GM12892 (cell line): ENCODE results near the gene NDUFV3.
"Not testable (repeated sequence)": the region's sequence is repeated elsewhere in the genome, so short reads cannot be mapped to it uniquely, and the experiment has no call there.

Experiments
- DNase-seq: peaks from one replicate; pipeline ENCODE4 v3.0.0; 2011; ENCODE audit not compliant: insufficient read length
- FAIRE-seq: peaks from 2 replicates; lab custom pipeline; 2011; peaks lifted over from hg19 to GRCh38; lab: Jason Lieb, UNC
- POLR2A ChIP-seq: IDR thresholded peaks from 2 replicates; pipeline ENCODE4 v1.6.1; 2011; ENCODE audit warnings: low read depth, low read length, control low read depth
- POLR2AphosphoS5 ChIP-seq: IDR thresholded peaks from 2 replicates; pipeline ENCODE4 v1.6.1; 2011; ENCODE audit warnings: low read depth, low read length, control low read depth
- TAF1 ChIP-seq: IDR thresholded peaks from 2 replicates; pipeline ENCODE4 v1.6.1; 2011; ENCODE audit warnings: low read depth, mild to moderate bottlenecking, control low read depth, low read length, borderline replicate concordance

The NDUFV3 gene

DNA sequence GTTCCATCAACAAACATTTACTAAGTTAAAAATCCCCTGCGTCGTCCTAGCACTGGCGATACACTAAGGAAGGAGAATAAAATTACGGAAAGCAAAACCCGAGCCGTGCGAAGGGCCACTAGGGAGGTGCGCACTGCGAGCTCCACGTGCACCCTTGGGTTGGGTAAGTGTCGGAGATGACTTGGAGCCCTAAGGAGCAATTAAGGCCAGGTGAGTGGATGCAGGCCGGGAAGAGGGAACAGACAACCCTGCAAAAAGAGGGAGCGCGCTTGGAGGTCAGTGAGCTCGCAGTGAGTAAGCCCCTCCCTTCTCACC is 14.5 kb upstream of the NDUFV3 start:
- no peak for FAIRE-seq
- no peak for DNase-seq
- no peak for TF ChIP-seq TAF1
- TF ChIP-seq POLR2AphosphoS5 = peak; percentile 36

DNA sequence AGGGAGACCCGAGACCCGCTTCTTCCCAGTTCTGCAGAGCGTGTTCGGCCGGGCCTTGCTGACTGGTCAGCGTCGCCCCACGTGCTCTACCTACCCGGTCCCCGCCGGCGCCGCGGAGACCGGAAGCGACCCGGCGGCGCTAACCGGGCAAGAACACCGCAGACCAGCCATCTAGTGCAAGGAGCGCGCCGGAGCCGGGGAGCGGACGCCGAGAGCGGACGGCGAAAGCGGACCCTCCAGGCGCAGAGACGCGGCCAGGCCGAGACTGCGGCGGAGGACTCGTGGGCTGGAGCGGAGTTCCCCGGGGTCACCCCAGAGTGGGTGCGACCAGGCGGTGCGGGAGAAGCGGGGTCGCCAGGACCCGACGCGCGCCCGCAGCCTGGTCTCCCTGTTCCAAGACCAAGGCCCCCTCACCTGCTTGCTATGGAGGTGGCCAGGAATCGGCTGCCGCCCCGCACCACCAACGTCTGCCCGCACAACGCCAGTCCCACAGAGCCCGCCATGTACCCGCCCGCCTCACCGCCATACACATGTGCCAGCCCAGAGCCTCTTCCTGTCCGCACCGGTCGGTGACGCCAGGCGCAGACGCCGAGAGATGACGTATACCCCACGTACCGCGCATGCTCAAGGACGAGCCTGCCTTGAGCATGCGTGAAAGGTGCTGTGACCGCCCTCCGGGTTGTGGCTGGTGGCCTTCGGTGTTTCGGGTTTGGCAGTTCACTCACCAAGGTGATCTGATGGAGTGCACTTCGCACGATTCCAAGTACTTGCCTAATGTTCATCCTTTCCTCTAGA is 13.9 kb upstream of the NDUFV3 start, which contains the start of gene WDR4:
WDR4 (minus strand) TSS at position 547 of the 795 bp plus-strand sequence; CDS start at position 503, 44 bp downstream.
- DNase-seq = peak; percentile 98
- TF ChIP-seq TAF1 (peak; percentile 99), POLR2A (peak; percentile 97; the same call in 1 of the 2 replicates), POLR2AphosphoS5 (peak; percentile 99)
- peak; percentile 99 for FAIRE-seq

DNA sequence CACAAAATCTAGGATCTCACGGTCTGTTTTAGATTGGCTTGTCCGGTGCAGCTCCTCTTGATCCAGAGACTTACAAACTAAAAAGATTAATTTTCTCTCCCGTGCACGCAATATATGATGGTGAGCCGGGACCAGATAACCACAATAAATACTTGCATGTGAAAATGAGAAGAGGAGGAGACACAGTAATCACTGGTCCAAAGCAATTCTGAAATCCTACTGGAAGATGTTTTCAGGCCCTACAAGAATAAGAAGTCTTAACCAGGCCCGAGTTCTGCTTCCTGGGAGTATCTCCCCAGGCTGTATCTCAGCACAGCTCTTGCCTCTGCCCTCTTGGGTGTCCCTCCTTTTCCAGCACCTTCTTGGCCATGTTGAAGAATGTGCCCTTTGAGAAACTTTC is 12.8 kb upstream of the NDUFV3 start:
- no peak for DNase-seq
- TF ChIP-seq TAF1 (no peak), POLR2AphosphoS5 (no peak), POLR2A (no peak)
- FAIRE-seq = no peak

DNA sequence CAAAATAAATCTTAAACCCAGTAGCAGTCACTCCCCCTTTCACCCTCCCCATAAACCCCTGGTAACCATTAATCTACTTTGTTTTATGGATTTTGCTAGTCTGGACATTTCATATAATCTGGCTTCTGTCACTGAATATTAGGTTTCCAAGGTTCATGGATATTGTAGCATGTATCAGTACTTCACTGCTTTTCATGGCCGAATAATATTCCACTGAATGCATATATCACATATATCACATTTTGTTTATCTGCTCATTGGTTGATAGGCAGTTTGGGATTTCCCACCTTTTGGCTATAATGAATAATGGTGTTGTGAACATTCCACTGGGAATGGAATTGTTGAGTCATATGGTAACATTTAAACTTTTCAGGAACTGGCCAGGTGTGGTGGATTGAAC is 9.2 kb upstream of the NDUFV3 start:
- FAIRE-seq = no peak
- TF ChIP-seq TAF1 = no peak
- TF ChIP-seq POLR2AphosphoS5 = no peak
- TF ChIP-seq POLR2A = no peak
- DNase-seq = no peak

DNA sequence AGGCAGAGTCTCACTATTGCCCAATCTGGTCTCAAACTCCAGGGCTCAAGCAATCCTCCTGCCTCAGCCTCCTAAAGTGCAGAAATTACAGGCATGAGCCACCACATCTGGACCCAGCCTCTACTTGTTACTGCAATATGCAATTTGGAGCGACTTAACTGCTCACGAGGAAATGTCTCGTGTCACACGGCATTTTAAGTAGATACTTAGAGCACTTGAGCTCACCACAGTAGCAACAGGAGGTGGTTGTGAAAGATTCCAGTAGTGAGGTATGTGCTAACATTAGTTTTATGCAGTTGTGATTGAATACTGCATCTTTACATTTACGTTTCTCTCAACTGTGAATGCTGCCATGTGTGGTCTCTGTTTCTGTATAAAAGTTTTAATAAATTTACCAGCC is 5.8 kb upstream of the NDUFV3 start:
- no peak for TF ChIP-seq TAF1
- TF ChIP-seq POLR2A = no peak
- TF ChIP-seq POLR2AphosphoS5 = no peak
- FAIRE-seq (no peak), DNase-seq (no peak)

DNA sequence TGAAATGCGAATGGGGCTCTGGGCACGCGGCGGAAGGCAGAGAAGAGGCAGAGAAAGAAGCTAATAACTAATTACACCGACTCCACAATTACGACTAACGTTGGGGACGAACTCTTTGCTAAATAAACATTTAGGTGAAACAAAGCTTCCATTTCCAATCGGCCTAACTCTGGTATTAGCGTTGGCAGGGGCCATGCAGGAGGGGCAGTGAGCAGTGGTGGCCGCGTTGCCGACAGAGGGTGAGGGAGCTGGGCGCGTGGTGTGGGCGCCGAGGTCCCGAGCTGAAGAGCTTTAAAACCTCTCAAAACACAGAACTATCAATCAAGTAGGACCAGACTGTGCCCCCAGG is 553 bp upstream of the NDUFV3 start:
- FAIRE-seq (no peak), DNase-seq (no peak)
- TF ChIP-seq POLR2A (no peak), POLR2AphosphoS5 (no peak), TAF1 (no peak)

DNA sequence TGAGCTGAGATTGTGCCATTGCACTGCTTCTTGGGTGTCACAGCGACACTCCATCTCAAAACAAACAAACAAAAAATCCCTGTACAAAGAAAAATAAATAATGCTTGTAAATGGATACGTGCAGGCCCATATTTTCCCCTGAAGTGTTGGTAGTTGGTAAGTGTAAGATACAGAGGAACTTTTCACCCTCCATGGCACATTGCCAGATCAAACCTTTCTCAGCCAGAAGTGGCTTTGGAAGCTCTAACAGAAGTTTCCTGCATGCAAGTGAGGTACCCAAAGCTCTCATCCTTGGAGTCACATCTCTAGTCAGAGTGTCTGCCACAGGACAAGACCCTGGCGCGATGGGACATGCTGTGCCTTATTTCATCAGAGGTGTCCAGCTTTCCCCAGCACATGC is 7.3 kb downstream of the NDUFV3 start:
- no peak for TF ChIP-seq POLR2A
- DNase-seq = no peak
- FAIRE-seq = no peak

DNA sequence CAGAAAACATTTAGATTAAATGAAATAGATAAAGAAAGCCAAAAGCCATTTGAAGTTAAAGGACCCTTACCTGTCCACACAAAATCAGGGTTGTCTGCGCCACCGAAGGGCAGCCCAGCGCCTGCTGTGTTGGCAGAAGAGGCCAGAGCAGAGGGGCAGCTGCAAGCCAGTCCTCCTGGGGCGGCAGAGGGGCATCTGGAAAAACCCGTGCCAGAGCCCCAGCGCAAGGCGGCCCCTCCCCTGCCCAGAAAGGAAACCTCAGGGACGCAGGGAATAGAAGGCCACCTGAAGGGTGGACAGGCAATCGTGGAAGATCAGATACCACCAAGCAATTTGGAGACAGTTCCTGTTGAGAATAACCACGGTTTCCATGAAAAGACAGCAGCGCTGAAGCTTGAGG is 10.7 kb downstream of the NDUFV3 start:
- FAIRE-seq = no peak
- TF ChIP-seq TAF1 (no peak), POLR2AphosphoS5 (no peak), POLR2A (no peak)

DNA sequence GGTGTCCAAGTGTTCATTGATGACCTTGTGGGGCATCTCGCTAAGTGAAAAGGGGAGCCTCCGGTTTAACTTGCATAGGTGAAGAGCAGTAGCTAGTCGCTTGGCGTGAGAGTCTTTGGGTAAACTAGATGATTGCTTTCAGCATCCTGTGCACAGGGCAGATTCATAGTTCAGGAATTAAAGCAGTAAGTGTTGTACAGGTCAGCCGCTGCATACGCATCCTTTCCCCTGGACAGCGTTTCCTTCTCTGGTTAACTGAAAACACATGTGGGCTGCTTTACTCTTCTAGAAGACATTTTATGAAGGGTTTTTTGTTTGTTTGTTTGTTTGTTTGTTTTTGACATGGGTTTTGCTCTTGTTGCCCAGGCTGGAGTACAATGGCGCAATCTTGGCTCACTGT is 12.1 kb downstream of the NDUFV3 start:
- TF ChIP-seq POLR2AphosphoS5 (no peak), POLR2A (no peak), TAF1 (no peak)
- DNase-seq = no peak
- FAIRE-seq = no peak

More for the DNA sequence above, 10.7 kb downstream of the NDUFV3 start:
- DNase-seq = no peak

DNA sequence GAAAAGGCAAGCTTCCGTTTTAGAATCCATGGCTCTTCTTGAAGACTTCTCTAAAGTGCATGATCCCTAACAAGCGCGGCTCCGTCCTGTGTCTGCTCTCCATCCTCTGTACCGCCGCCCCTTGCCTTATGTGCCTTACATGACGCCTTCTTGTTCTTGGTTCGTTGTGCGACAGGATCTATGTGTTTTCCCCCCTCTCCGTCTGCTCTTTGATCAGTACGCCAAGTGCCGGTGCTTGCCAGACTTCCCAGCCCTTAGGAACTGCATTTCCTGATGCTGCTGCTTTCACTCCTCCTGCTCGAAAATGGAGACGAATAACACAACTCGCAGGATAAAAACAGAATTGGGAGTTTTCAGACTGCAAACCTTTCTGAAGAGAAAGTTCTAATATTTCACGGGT is 13.1 kb downstream of the NDUFV3 start:
- no peak for TF ChIP-seq TAF1
- FAIRE-seq = no peak
- DNase-seq = no peak

DNA sequence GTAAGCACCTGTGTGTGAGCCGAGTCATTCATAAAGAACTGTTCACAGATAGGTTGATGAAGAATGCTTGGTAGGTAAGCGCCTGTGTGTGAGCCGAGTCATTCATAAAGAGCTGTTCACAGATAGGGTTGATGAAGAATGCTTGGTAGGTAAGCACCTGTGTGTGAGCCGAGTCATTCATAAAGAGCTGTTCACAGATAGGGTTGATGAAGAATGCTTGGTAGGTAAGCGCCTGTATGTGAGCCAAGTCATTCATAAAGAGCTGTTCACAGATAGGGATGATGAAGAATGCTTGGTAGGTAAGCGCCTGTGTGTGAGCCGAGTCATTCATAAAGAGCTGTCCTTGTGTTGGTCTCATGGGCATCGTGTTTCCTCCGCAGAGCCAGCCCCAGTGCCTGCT is 15.4 kb downstream of the NDUFV3 start:
- DNase-seq, FAIRE-seq: not testable (repeated sequence)

DNA sequence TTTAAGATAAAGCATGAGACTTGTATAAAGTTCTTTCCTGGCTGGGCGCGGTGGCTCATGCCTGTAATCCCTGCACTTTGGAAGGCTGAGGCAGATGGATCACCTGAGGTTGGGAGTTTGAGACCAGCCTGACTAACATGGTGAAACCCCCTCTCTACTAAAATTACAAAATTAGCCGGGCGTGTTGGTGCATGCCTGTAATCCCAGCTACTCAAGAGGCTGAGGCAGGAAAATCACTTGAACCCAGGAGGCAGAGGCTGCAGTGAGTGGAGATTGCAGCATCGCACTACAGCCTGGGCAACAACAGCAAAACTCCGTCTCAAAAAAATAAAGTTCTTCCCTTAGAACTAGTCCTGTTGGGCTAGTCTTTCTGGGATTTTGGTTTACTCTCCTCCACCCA is 18.8 kb downstream of the NDUFV3 start:
- not testable (repeated sequence) for DNase-seq, FAIRE-seq

DNA sequence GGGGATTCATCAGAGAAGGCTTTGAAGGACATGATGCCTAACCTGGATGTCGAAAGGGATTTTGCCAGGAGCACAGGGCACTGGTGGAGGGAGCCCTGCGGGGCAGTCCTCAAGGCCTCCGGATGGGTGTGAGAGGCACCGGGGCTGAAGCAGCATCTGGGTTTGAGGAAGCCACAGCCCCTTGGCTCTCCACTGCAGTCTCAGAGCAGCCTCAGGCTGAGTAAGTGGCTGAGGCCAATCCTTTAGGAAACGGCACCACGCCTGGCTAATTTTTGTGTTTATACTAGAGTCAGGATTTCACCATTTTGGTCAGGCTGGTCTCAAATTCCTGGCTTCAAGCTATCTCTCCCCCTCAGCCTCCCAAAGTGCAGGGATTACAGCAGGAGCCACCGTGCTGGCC is 20.4 kb downstream of the NDUFV3 start:
- TF ChIP-seq TAF1 (no peak), POLR2A (no peak), POLR2AphosphoS5 (no peak)
- no peak for DNase-seq
- no peak for FAIRE-seq

DNA sequence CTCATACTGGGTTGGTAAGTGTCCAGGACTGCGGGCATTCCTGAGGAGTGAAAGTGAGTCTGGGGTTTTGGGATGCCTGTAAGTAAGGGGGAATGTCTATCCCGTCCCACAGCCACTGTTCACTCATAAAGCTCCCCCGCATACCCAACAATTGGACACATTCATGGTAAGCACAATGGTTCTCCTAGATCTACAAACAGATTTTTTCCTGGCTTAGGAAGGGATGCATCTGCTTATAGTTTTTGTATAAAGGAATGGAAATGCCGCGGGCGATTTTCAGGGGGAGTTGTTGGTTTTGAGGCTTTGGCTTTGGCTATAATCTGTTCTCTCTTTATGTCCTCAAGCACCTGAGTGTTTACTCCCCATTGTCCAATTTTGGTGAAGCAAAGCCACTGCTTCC is 25.2 kb downstream of the NDUFV3 start:
- FAIRE-seq (no peak), DNase-seq (no peak)
- TF ChIP-seq TAF1 = no peak
- no peak for TF ChIP-seq POLR2A
- no peak for TF ChIP-seq POLR2AphosphoS5
